Endothelial cell of umbilical vein (primary cell): ENCODE results near the gene PDGFA.

Experiments
- POLR2A ChIP-seq: IDR thresholded peaks from 2 replicates; pipeline ENCODE4 v1.6.1; 2012; ENCODE audit warnings: low read depth, mild to moderate bottlenecking, control low read depth, low read length
- TF ChIP-seq, protein P1 (sequence below), 2 donors: IDR thresholded peaks; 1 replicate in 1 of 2; 2 replicates in 1 of 2; pipeline ENCODE4 v1.5.1; 2011; ENCODE audit warnings: low read length in 2 of 2, mild to moderate bottlenecking in 2 of 2, moderate library complexity in 2 of 2, control low read depth in 1 of 2, inconsistent platforms in 1 of 2, low read depth in 1 of 2; ENCODE audit not compliant: insufficient read depth in 1 of 2; ENCODE audit errors: extremely low read depth in 1 of 2

DNA sequence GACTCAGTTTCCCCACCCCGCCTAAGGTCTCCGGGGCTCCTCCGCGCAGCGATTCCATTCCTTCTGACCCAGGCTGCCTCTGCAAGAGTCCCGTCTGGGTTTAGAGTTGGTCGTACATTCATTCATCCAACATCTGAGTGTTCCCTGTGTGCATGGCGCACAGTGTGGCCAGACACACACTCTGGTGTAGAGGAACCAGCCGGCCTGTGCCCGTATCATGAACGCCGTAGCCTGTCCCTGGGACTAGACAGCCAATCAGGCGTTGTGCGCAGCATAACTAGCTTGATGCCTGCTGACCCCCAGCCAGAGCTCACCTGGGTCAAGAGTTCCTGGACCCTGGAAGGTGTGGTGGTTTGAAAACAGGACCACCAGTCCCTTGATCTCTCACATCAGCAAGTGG is 20.9 kb upstream of the PDGFA start:
- TF ChIP-seq, protein P1, sequence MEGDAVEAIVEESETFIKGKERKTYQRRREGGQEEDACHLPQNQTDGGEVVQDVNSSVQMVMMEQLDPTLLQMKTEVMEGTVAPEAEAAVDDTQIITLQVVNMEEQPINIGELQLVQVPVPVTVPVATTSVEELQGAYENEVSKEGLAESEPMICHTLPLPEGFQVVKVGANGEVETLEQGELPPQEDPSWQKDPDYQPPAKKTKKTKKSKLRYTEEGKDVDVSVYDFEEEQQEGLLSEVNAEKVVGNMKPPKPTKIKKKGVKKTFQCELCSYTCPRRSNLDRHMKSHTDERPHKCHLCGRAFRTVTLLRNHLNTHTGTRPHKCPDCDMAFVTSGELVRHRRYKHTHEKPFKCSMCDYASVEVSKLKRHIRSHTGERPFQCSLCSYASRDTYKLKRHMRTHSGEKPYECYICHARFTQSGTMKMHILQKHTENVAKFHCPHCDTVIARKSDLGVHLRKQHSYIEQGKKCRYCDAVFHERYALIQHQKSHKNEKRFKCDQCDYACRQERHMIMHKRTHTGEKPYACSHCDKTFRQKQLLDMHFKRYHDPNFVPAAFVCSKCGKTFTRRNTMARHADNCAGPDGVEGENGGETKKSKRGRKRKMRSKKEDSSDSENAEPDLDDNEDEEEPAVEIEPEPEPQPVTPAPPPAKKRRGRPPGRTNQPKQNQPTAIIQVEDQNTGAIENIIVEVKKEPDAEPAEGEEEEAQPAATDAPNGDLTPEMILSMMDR (IDR thresholded peaks at IDR 0.05; ENCODE audit: extremely low read depth in 1 of 2, insufficient read depth in 1 of 2, low read depth in 1 of 2, low read length in 2 of 2), result no peak
- TF ChIP-seq POLR2A, result no peak
